GM21367 (cell line): ENCODE data around the gene CYB561.

Experiments used
- ATAC-seq: cut with Tn5 transposase; IDR thresholded peaks from one replicate; pipeline ENCODE4 v1.9.1; 2021; ENCODE audit not compliant: unreplicated experiment

Gene CYB561

GRCh38 chr17:63435681-63436522, 10.2 kb downstream of the CYB561 start:
- no peak for ATAC-seq

DNA sequence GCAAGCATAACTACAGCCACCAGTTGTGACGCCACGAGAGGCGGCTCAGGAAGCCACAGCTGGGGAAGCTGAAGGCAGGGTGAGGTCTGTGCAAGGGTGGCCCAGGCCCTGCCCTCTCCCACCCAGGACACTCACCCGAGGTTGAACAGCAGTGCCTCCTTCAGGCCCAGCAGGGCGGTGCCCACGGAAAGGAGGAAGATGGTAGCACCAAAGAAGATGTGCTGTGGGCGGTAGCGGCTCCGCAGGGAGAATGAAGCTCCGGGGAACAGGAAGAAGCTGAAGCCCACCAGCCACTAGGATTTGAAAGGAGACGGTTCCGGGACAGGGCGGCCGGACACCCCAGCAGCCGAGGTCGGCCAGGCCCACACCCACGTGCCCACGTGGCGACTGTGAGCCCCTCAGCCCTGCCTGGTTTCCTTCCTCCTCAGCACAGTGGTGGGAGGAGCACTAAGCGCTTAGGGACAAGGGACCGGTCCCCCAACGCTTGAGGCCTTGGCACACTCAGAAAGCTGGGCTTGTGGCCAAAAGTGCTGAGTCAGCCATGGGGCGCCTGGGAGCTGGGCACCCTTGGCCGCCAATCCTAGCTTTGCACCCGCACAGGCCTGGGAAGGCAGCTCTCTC, 11.0 kb downstream of the CYB561 start:
- no peak for ATAC-seq

GRCh38 chr17:63433746-63434591, 12.1 kb downstream of the CYB561 start:
- no peak for ATAC-seq

- no peak for ATAC-seq
These were observed 13.9 kb downstream of the CYB561 start for GRCh38 chr17:63431939-63432804.

DNA sequence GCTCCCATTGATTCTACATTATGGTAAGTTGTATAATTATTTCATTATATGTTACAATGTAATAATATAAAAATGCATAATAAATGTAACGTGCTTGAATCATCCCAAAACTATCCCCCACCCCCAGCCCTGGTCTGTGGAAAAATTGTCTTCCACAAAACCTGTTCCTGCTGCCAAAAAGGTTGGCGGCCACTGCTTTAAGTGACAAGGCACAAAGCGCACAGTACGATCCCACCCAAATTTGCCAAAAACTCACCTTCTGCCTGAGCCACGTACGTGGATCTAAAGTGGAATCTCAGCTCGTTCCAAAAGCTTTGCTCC, 14.5 kb downstream of the CYB561 start:
- ATAC-seq: no peak

DNA sequence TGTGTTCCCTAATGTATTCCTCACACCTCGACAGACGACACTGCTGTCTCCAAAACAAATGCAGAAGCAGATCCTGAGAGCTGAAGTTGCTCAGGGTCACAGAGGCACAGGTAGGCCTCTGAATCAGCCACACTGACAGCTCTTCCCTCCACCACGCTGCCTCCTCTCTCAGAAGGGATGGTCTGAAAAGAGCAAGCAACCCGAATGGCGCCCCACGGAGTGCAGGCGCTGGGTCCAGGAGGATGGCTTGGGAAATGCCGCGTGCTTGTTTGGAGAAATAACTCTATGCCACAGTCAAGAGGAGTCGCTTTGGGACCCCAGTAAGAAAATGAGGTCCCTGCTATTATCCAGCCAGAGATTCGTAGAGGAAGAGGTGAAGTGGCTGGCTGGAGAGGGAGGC, 15.9 kb downstream of the CYB561 start:
- ATAC-seq: no peak

DNA sequence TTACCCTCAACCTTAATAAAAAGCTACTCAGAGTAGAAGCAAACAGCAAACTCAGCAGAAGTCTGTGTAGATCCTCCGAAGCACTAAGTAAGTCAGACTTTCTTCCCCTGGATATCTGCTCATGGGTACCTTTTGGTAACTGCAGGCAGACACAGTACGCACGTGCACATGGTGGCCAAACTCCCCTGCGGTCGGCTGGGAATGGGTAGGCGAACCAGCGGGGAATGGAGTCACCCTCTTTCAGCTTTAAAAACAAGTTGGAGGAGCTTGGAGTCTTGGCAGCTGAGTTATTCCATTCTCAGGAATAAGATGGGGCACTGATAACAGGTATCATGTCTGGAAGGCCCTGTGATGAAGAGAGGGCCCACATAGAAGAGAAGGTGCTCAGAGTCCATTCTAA, 16.3 kb downstream of the CYB561 start:
- ATAC-seq: no peak

GRCh38 chr17:63426917-63427308, 19.2 kb downstream of the CYB561 start:
- ATAC-seq: no peak

DNA sequence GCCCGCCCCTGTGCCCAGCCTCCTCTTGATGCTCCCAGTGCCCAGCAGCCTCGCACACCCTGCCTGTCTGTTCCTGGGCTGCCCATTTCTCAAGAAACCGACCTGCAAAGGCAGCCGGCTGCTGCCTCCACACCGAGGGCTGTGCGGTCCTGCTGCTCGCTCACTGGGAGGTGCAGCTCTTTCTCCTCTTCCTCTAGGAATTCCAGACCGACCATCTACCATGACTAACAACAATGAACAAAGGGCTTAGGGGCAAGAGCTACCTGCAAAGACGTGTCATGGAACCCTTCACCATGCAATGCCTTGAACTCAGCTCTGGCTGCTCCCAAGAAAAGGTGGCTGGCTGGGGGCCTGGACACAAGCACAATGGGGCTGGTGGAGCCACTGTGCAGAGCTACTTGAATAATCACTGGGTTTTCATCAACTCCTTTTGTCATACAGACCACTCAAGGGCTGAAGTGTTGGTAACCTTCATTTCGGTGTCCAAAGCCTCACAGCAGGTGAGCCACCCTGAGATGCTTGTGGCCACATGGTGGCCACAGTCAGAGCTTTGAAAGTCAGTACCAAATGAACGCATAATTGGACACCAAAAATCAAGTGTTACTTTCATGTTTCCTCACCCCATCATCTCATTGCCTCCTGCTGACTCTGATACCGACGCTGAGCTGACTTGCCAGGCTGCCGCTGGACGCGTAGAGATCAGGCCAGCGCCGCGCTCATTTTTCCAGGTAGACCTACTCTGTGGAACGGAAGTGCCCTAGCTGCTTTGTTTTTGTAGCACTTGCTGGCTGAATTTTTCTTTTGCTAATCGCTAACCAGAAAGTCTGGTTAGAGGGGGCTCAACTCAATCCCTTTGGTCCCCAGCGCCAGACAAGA, 19.8 kb downstream of the CYB561 start:
- ATAC-seq: no peak

DNA sequence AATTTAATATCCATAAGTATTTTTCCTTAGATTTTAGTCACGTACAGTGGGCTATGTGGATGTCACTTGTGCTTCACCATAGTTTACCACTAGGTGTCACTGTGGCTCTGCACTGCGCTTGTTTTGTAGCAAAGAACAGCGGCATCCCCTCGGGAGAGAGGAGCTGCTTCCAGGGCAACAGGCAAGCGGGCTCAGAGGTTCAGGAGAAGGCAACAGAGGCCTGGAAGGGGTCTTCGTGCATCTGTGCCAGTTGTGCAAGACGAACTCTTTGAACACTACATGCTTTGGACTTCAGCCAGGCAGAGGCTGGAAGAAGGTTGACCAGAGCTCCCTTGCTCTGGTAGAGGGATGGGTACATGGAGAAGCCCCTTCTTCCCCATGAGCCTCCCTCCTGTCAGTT, 20.6 kb downstream of the CYB561 start:
- ATAC-seq: no peak

GRCh38 chr17:63423963-63424362, 22.1 kb downstream of the CYB561 start:
- ATAC-seq: no peak

DNA sequence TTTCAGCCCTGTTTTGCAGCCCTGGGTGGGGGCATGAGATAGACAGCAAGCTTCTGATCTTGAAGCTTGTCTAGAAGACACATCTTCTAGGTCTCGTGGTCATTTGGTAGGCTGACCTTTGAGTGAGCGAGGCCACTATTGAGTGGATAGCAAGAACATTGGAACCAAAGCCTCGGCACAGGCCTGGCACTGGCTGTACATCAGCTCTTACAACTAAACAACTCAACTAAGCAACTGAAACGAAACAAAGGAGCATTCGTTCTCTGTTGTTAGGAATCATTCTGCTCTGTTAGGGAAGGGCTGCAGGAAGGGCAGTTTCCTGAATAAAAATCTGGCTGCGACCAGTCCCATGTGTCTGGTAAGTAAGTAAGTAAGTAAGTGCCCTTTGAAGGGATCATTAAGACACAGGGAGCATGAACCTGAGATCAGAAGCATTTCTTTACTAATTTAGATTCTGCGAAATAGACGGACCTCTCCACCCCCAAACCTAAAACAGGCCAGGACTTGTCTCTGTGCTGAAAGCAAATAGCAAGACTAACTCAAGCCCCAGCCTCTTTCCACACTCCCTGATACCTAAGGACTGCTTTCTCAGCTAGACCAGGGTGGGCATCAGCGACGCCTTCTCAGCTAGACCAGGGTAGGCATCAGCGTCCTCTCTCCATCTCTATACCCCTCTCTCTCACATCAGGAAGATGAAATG, 22.7 kb downstream of the CYB561 start:
- ATAC-seq: no peak

GRCh38 chr17:63421681-63422645, 24.1 kb downstream of the CYB561 start:
- no peak for ATAC-seq

GRCh38 chr17:63420868-63421680, 25.0 kb downstream of the CYB561 start:
- ATAC-seq: no peak

- ATAC-seq: no peak
These were observed 25.9 kb downstream of the CYB561 start for GRCh38 chr17:63419949-63420867.

GRCh38 chr17:63419398-63419797, 26.7 kb downstream of the CYB561 start:
- ATAC-seq: no peak
